HepG2 (cell line): ENCODE data around the gene TBC1D4. TPM values are rescaled to one million over a fixed set of nuclear protein-coding genes. Genes with fewer than 3 reads are reported as not detected.

Experiments
- ARID5B ChIP-seq: IDR thresholded peaks from 2 replicates; pipeline ENCODE4 v1.4.0; 2020; ENCODE audit warnings: mild to moderate bottlenecking, missing genetic modification reagents
- GATAD1 ChIP-seq: IDR thresholded peaks from 2 replicates; pipeline ENCODE4 v1.6.1; 2016; ENCODE audit warnings: missing genetic modification reagents, missing compliant biosample characterization
- MIXL1 ChIP-seq: IDR thresholded peaks from 2 replicates; pipeline ENCODE4 v1.6.1; 2016
- PHB2 ChIP-seq: fragments of 450-650 bp; IDR thresholded peaks from 2 replicates; pipeline ENCODE4 v1.6.1; 2018; ENCODE audit not compliant: partially characterized antibody
- ZBTB49 ChIP-seq: sonication (generic); formaldehyde crosslinking; IDR thresholded peaks from 2 replicates; pipeline ENCODE4 v1.4.0; 2020; ENCODE audit warnings: missing genetic modification reagents, borderline replicate concordance
- ZNF101 ChIP-seq: sonication (generic); formaldehyde crosslinking; IDR thresholded peaks from 2 replicates; pipeline ENCODE4 v1.4.0; 2020; ENCODE audit warnings: mild to moderate bottlenecking, low read depth, missing genetic modification reagents, borderline replicate concordance
- ZNF616 ChIP-seq: sonication (generic); formaldehyde crosslinking; IDR thresholded peaks from 2 replicates; pipeline ENCODE4 v1.5.0; 2020; ENCODE audit warnings: low read depth, mild to moderate bottlenecking, missing genetic modification reagents
- polyA plus RNA-seq, 8 experiments: library from polyadenylated mRNA; depleted of rRNA in 3 of 8; stranded (reverse) in 7 of 8; unstranded in 1 of 8; fragments of >200 nt; fragmentation: Illumina TruSeq in 4 of 8; extraction: Trizol in 4 of 8; gene quantifications; 2 replicates each; pipeline versions ENCODE4 v1.2.1 to v1.2.3, GENCODE V29; 2011 to 2016; ENCODE audit warnings: low read depth in 4 of 8, missing spikeins in 1 of 8, mixed read lengths in 1 of 8; ENCODE audit not compliant: insufficient read depth in 1 of 8
- total RNA-seq, 5 experiments: library from RNA; depleted of rRNA; stranded (reverse); fragments of >200 nt; fragmentation: Illumina TruSeq; extraction: Trizol; gene quantifications; 2 replicates each; pipeline ENCODE4 v1.2.3, GENCODE V29; 2016; ENCODE audit warnings: low read depth in 1 of 5

TBC1D4 gene
- total and polyA plus RNA-seq, 2 of the 13 experiments (the other 11 are each of a cell fraction or from before 2014, with no cell fraction given), result 35.9 to 64.4 TPM

GRCh38 chr13:75333103-75333502 is 148.9 kb downstream of the TBC1D4 start (continued):
- TF ChIP-seq ARID5B (CRISPR knock-in tag) (no peak), GATAD1 (no peak), ZNF101 (CRISPR knock-in tag) (no peak), ZNF616 (CRISPR knock-in tag) (no peak), ZBTB49 (CRISPR knock-in tag) (no peak), PHB2 (no peak), MIXL1 (CRISPR knock-in tag) (no peak)
